K562 (cell line): Measurements from ENCODE around the gene MYO3B. TPM values are rescaled to one million over a fixed set of nuclear protein-coding genes. Genes with fewer than 3 reads are reported as not detected.

Experiments used
- ATAC-seq: fragments of 200-7000 bp; cut with Tn5 transposase; 3 replicates; pipeline ENCODE4 v1.9.1; 2020; ENCODE audit warnings: moderate library complexity
- BruUV-seq: library from RNA; stranded (reverse); fragments of 400-500 nt; replicated peaks from 2 replicates; lab custom pipeline; 2021; lab: Mats Ljungman, UMichigan
- CTCF ChIA-PET: fragments of 300-600 bp; formaldehyde crosslinking; extraction: SDS; loops from one replicate; lab custom pipeline; 2021; ENCODE audit warnings: low intra/inter-chr PET ratio; lab: Yijun Ruan, JAX
- POLR2A ChIA-PET: fragments of 300-600, 350-650 bp; sonication (Branson Sonifier 250); formaldehyde crosslinking; extraction: SDS; loops from one replicate; lab custom pipeline; 2021; ENCODE audit warnings: antibody characterized with exemption, inconsistent platforms; lab: Yijun Ruan, JAX
- DNase-seq, 4 experiments: peaks; one replicate each; pipeline versions ENCODE4 v3.0.0 to v3.0.0-alpha.2; 2011 to 2018; ENCODE audit warnings: low spot score in 3 of 4, mixed read lengths in 3 of 4; ENCODE audit errors: extremely low read depth in 1 of 4
- FAIRE-seq: peaks from 2 replicates; lab custom pipeline; 2011; peaks lifted over from hg19 to GRCh38; lab: Jason Lieb, UNC
- H2AFZ ChIP-seq: 2 replicates; pipeline ENCODE4 v1.6.0; 2011; ENCODE audit warnings: low read depth, low read length, control low read depth, inconsistent platforms
- H3K27ac ChIP-seq: fragments of 200-600 bp; 3 replicates; pipeline ENCODE4 v1.8.0; 2011; ENCODE audit warnings: low read depth, mild to moderate bottlenecking, control low read depth, inconsistent platforms, low read length, moderate library complexity, mixed read lengths; ENCODE audit errors: extremely low read depth
- H3K27me3 ChIP-seq, 2 experiments: fragments of 300-600 bp in 1 of 2; 2 replicates in 1 of 2; 3 replicates in 1 of 2; pipeline versions ENCODE4 v1.6.0 to v1.8.0; 2011; ENCODE audit warnings: inconsistent platforms in 2 of 2, low read length in 2 of 2, mild to moderate bottlenecking in 1 of 2, mixed read lengths in 1 of 2, moderate library complexity in 1 of 2; ENCODE audit not compliant: control insufficient read depth in 2 of 2, insufficient read depth in 2 of 2
- H3K36me3 ChIP-seq: fragments of 300-600 bp; 3 replicates; pipeline ENCODE4 v1.8.0; 2011; ENCODE audit warnings: mild to moderate bottlenecking, low read length, inconsistent platforms; ENCODE audit not compliant: control insufficient read depth, insufficient read depth
- H3K4me1 ChIP-seq, 2 experiments: fragments of 200-600 bp in 1 of 2; replicated peaks in 1 of 2; 2 replicates in 1 of 2; 3 replicates in 1 of 2; pipeline versions ENCODE4 v1.5.1 to v1.8.0; 2011; ENCODE audit warnings: inconsistent platforms in 2 of 2, low read length in 2 of 2, mild to moderate bottlenecking in 1 of 2, mixed read lengths in 1 of 2, moderate library complexity in 1 of 2; ENCODE audit not compliant: control insufficient read depth in 2 of 2, insufficient read depth in 2 of 2
- H3K4me2 ChIP-seq: 2 replicates; pipeline ENCODE4 v1.6.1; 2011; ENCODE audit warnings: low read length, control low read depth, inconsistent platforms, mixed read lengths; ENCODE audit not compliant: insufficient read depth
- H3K4me3 ChIP-seq: fragments of 200-600 bp; sonication (generic), shearing (Covaris generic); 2 replicates; pipeline ENCODE4 v1.5.1; 2016; ENCODE audit warnings: control low read depth, inconsistent platforms
- H3K79me2 ChIP-seq: fragments of 200-600 bp; 3 replicates; pipeline ENCODE4 v1.8.0; 2011; ENCODE audit warnings: low read length, inconsistent platforms; ENCODE audit not compliant: control insufficient read depth, insufficient read depth
- H3K9ac ChIP-seq, 2 experiments: 2 replicates each; pipeline versions ENCODE4 v1.6.0 to v1.6.1; 2011; ENCODE audit warnings: low read depth in 2 of 2, low read length in 2 of 2, control low read depth in 1 of 2, inconsistent platforms in 1 of 2, mild to moderate bottlenecking in 1 of 2, mixed read lengths in 1 of 2; ENCODE audit not compliant: insufficient read depth in 1 of 2
- H3K9me1 ChIP-seq: one replicate; pipeline ENCODE4 v1.6.0; 2011; ENCODE audit warnings: inconsistent platforms, mild to moderate bottlenecking, low read length, moderate library complexity; ENCODE audit not compliant: control insufficient read depth, insufficient read depth
- H3K9me3 ChIP-seq: replicated peaks from 2 replicates; pipeline ENCODE4 v1.5.1; 2011; ENCODE audit warnings: low read depth, low read length, inconsistent platforms; ENCODE audit not compliant: control insufficient read depth, insufficient read depth
- H4K20me1 ChIP-seq: replicated peaks from 2 replicates; pipeline ENCODE4 v1.6.1; 2011; ENCODE audit warnings: low read length, inconsistent platforms, mixed read lengths; ENCODE audit not compliant: control insufficient read depth, insufficient read depth
- ETV1 ChIP-seq: fragments of 450-650 bp; conservative IDR thresholded peaks from 2 replicates; pipeline ENCODE4 v1.6.1; 2016; ENCODE audit warnings: missing genetic modification characterization, control low read depth, low read depth, missing compliant biosample characterization
- FOXK1 ChIP-seq: sonication (generic); formaldehyde crosslinking; IDR thresholded peaks from 2 replicates; pipeline ENCODE4 v1.8.0; 2022; ENCODE audit warnings: missing genetic modification reagents, mild to moderate bottlenecking, borderline replicate concordance
- HCFC1 ChIP-seq: IDR thresholded peaks from 2 replicates; pipeline ENCODE4 v1.6.1; 2012; ENCODE audit warnings: low read depth, low read length, improper control_type of control experiment
- KAT2B ChIP-seq: IDR thresholded peaks from one replicate; pipeline ENCODE4 v1.6.1; 2012; ENCODE audit warnings: low read depth, mild to moderate bottlenecking, control low read depth, inconsistent platforms, low read length, moderate library complexity
- MAFG ChIP-seq: fragments of 450-650 bp; conservative IDR thresholded peaks from 2 replicates; pipeline ENCODE4 v1.6.1; 2016; ENCODE audit warnings: missing genetic modification characterization, missing compliant biosample characterization
- ZC3H8 ChIP-seq: fragments of 450-650 bp; IDR thresholded peaks from 2 replicates; pipeline ENCODE4 v1.6.1; 2017
- ZNF79 ChIP-seq: fragments of 250-450 bp; sonication (Bioruptor Pico); IDR thresholded peaks from 2 replicates; pipeline ENCODE4 v1.4.0; 2020; ENCODE audit warnings: low read depth, mild to moderate bottlenecking, moderate library complexity
- WGBS: fragments of 100-300 bp; shearing (Covaris generic); methylation state at CpG from one replicate; pipeline ENCODE4 v1.1.6; 2016; ENCODE audit warnings: low coverage, mixed read lengths; ENCODE audit not compliant: insufficient coverage; ENCODE audit errors: missing lambda C conversion rate; 5-methylcytosine and 5-hydroxymethylcytosine counted together
- in situ Hi-C: fragments of 300-500 bp; cut with MboI; formaldehyde crosslinking; loops from 4 replicates; pipeline ENCODE4 v1.15.0; 2018; ENCODE audit warnings: inconsistent platforms, mixed read lengths
- intact Hi-C: fragments of 100-400 bp; cut with micrococcal nuclease; formaldehyde crosslinking; loops from 2 replicates; pipeline ENCODE4 v1.14.2; 2022
- polyA plus RNA-seq, 8 experiments: library from polyadenylated mRNA; depleted of rRNA in 4 of 8; stranded (reverse) in 5 of 8; unstranded in 3 of 8; fragments of >200 nt; fragmentation: Nextera tagmentation in 2 of 8; fragmentation: Illumina TruSeq in 1 of 8; extraction: Ambion mirVana in 2 of 8; extraction: Trizol in 1 of 8; gene quantifications; 2 replicates each; pipeline versions ENCODE4 v1.2.1 to v1.2.3, GENCODE V29; 2011 to 2014; ENCODE audit warnings: inconsistent platforms in 1 of 8, missing spikeins in 1 of 8
- total RNA-seq, 7 experiments: library from RNA; depleted of rRNA in 6 of 7; stranded (reverse); fragments of >200 nt in 6 of 7; fragmentation: Illumina TruSeq in 2 of 7; extraction: Trizol in 2 of 7; gene quantifications; 2 replicates each; pipeline versions ENCODE4 v1.2.1 to v1.2.3, GENCODE V29; 2011 to 2021; ENCODE audit warnings: low replicate concordance in 1 of 7

The MYO3B gene
- total and polyA plus RNA-seq, 9 of the 15 experiments (the other 6 are each of a cell fraction or from before 2014, with no cell fraction given) = 2.7 to 6.5 (median 3.6) TPM

GRCh38 chr2:170457742-170458141, 279.8 kb downstream of the MYO3B start:
- H3K9ac ChIP-seq = no peak overlapping the region
- no peak overlapping the region for H3K4me3 ChIP-seq
- no peak overlapping the region for H2AFZ ChIP-seq
- no peaks in the 10 kb centered on the region for H3K36me3 ChIP-seq
- no peaks in the 10 kb centered on the region for H3K79me2 ChIP-seq
- H4K20me1 ChIP-seq = no peaks in the 10 kb centered on the region
- H3K4me1 ChIP-seq = no peaks in the 10 kb centered on the region; a peak in 3 of 5 replicates
- H3K4me2 ChIP-seq = no peak overlapping the region
- ChIA-PET CTCF (no interaction called here), POLR2A (interaction anchor here (0.6 to 1.4 kb wide), 2 partner anchors 12 to 121 kb away, joined by 3 read pairs; no protein-coding TSS in a partner anchor)
- no TSS peak for BruUV-seq
- no peak for TF ChIP-seq MAFG (tag)
- TF ChIP-seq HCFC1 = no peak
- no peak for TF ChIP-seq KAT2B
- TF ChIP-seq FOXK1 = no peak
- no peak for TF ChIP-seq ZNF79 (CRISPR knock-in tag)
- no peak for TF ChIP-seq ETV1 (tag)
- no peak for TF ChIP-seq ZC3H8
- no peak for DNase-seq
- H3K27ac ChIP-seq = no peak overlapping the region
- WGBS = 39% methylated on average over 9 of the region's 9 CpGs
- intact Hi-C loops = no loop called here
- H3K9me1 ChIP-seq = no peaks in the 10 kb centered on the region
- no peaks in the 10 kb centered on the region for H3K27me3 ChIP-seq
- FAIRE-seq = no peak
- in situ Hi-C loops = no loop called here
- no peaks in the 10 kb centered on the region for H3K9me3 ChIP-seq
- no peak for ATAC-seq
